GOT3 (cell line): ENCODE results near the gene CRMP1.

Experiments used
- DNase-seq: peaks from one replicate; lab custom pipeline; 2025; ENCODE audit warnings: mixed read lengths; lab: John Stamatoyannopoulos, UW

Gene CRMP1

GRCh38 chr4:5888222-5889001 is 4.5 kb downstream of the CRMP1 start:
- DNase-seq, result no peak

DNA sequence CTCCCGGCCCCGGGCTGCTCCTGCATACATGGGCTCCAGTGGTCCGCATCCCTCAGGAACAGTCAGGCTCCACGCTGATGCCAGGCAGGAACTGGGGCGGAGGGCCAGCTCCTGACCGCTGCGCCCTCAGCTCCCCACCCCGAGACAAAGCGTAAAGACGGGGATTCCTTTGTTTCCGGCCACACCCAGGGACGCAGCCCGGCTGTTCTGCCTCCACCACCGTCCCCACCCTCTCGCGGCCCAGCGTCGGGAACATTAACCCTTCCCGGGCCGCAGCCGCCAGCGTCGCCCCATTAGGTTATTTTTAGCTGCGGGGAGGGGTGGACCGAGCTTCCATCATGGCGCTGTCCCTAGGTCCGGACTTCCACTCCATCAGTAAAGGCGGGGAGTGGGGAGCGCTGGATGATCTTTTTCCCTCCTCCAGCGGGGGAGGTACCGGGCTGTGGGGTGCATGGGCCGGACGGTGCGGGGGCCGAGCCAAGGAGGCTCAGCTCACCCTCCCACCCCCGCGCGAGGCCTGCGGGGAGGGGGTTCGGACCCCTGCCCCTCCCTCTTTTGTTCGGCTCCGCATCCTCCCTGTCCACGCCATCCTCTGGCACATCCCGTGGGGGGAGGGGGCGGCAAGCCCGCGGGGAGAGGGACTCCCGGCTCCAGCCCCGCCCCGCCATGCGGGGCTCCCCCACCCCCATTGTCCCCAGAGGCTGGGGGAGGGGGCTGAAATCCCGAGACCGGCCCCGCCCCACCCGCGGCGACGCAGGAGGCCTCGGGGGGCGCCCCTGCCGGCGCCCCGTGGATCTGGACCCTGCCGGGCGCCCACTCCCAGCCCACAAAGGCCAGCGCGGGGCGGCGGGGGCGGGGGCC is 5.3 kb downstream of the CRMP1 start:
- no peak for DNase-seq

GRCh38 chr4:5887011-5887360 is 5.9 kb downstream of the CRMP1 start:
- DNase-seq, result no peak

DNA sequence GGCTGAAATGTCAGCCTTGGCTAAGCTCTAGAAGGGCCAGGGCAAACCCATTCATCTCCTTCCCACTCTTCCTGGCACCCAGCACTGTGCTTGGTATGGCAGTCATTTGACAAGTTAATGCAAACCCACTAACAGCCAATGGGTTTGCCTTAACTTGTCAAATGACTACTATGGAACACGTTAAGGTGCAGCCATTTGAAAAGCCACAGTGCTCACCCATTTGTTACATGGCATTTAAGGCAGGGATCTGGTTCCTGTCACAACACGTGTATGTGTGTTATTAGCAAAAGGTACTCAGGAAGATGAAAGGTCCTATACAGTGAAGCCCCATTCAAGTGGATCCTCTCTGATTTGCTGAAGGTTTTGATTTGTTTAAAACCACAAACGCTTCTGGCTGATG is 7.2 kb downstream of the CRMP1 start:
- no peak for DNase-seq

GRCh38 chr4:5884796-5885195 is 8.1 kb downstream of the CRMP1 start:
- DNase-seq, result no peak

GRCh38 chr4:5883916-5884315 is 9.0 kb downstream of the CRMP1 start:
- no peak for DNase-seq

DNA sequence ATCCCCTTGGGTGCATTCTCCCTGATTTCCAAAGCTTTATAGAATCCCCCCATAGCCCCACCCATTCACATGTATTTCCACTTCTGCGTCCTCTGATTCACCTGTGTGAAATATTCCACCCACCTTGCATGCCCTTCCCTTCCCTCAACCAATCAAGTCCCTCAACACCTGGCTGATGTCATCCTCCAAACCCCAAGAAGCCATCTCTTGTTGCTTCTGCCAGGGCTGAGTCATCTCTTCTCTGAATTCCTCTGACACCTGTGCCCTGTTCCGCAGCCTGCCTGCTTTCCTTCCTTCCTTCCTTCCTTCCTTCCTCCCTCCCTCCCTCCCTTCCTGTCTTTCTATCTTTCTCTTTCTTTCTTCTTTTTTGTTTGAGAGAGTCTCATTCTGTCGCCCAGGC is 9.9 kb downstream of the CRMP1 start:
- no peak for DNase-seq

DNA sequence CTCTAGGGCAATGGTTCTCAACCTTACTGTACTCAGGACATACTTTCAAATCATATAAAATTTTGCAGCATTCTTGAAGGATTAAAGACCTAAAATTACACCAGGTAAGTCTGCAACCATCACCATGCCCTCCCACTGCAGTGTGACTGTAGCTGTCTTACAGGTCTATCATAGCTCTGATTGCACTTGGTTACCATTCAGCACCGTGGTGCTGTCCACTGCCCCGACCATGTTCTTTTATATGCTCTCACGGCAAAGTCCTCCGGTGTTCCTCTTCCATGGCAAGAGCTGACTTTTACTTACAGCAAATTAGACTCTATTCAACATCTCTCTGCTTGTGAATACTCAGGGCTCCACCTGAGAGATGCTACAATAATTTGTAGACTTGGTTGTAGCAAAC is 11.5 kb downstream of the CRMP1 start:
- DNase-seq, result no peak

GRCh38 chr4:5878359-5878758 is 14.5 kb downstream of the CRMP1 start:
- no peak for DNase-seq

GRCh38 chr4:5877392-5877791 is 15.5 kb downstream of the CRMP1 start:
- DNase-seq, result no peak

DNA sequence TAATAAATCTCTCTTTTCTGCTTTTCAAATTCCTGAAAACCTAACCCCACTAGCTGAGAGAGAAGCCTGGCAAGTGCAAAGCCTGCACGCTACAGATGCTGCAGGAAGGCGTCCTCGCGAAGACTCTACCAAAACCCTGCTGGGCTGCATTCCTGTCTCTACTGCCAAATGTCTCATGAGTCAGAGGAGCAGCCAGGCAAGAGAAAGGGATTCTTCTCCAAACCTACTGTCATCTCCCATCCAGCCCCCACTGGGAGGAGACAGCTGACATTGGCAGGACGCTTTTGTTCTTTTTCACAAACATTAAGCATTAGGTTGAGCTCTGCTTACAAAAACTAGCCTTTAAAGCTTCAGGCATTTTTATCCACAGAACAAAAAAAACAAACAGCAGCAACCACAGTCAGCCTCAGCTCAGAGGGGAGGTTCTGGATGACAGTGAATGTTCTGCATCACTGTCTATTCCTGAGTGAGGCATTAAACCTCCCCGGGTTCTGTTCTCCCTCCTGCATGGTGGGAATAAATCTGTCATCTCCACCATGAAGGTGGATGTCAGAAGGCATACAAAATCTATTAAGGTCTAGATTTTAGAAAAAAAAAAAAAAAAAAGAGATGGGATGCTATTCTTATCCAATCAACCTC is 18.0 kb downstream of the CRMP1 start:
- DNase-seq, result no peak

DNA sequence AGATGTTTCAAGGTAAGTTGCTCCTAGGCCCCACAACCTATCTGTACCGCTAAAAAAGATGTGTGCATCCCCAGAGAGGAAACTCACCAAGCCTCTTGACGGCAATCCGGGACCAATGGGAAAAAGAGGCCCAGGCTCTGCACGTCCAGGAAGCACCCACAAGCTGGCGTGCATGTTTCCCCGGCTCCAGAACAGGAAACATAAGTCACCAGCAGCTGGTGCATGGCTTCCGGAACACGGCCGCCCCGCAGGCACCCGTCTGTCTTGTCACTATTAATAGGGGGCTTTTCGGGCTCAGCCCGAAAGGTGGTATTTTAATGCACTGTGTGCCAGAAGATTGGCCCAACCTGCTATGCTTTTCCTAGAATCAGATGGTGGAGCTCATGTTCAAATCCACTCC is 22.2 kb downstream of the CRMP1 start:
- no peak for DNase-seq

GRCh38 chr4:5869966-5870619 is 22.8 kb downstream of the CRMP1 start:
- DNase-seq, result no peak

- DNase-seq, result no peak
Observed at GRCh38 chr4:5867866-5868265, 25.0 kb downstream of the CRMP1 start.

DNA sequence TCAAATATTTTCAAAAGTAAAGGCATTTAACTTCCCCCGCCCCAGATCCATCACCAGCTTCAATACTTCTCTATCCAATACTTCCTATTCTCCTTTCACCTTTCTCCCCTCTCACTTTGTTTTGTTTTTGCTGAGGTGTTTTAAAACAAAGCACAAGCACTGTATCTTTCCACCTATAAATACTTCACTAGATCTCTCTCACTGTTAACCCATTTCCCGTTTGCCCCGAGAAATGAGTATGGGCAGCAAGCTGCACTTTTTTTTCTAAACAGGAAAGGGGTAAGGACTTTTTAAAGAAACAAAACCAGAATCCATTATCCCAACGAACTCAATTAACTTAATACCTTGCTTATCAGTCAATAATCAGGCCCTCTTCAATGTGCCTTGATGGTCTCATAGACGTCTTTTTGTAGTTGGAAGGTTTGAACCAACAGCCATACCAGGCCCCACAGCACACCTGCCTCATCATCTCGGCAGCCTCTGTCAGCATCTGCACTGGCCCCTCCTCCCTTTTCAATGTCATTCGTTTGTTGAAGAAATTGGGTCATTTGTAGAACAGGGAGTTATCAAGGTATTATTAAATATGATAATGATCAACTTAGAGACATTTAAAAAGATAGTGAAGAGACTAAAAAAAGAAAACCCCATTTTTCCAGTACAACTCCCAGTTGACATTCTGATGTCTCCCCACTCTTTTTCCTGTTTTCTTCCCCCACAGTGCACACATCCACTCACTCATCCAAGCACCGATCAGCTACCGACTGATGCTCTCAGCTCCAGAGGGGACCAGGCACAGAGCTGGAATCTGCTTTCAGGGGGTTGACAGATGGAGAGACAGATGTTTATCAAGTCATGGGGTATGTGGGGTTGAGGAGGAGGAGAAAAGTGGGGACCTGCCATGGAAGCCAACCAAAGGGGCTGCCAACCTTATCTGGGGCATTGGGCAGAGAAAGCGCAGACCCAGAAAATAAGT is 25.8 kb downstream of the CRMP1 start:
- no peak for DNase-seq

- no peak for DNase-seq
Observed at GRCh38 chr4:5865896-5866599, 26.8 kb downstream of the CRMP1 start.

DNA sequence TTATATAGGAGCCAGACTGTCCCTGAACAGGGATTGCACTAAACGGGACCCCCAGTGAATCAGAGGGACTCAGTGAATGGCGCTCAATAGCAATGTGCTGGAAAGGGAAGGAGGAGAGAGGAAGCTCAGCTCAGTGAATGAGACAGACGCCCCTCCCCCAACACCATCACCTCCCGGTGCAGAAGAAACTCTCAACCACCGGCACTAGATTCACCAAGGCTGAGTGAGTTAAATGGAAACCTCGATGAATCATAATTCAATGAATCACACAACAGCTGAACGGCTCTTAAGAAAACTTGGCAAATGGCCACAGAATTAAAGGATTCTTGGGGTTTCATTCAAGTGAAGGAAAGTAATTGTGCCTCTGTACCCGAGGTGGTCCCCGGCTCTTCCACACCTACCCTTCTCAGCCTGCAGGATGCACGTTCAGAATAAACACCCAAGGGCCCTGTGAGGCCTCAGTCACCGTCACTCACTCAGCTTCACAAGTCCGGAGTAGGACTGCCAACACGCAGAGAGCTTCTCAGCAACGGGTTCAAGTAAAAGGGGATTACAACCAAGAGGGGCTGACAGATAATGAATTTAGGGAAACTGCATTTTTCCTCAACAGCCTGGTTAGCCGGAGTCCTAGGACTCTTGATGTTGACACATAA is 29.3 kb downstream of the CRMP1 start:
- DNase-seq, result no peak

DNA sequence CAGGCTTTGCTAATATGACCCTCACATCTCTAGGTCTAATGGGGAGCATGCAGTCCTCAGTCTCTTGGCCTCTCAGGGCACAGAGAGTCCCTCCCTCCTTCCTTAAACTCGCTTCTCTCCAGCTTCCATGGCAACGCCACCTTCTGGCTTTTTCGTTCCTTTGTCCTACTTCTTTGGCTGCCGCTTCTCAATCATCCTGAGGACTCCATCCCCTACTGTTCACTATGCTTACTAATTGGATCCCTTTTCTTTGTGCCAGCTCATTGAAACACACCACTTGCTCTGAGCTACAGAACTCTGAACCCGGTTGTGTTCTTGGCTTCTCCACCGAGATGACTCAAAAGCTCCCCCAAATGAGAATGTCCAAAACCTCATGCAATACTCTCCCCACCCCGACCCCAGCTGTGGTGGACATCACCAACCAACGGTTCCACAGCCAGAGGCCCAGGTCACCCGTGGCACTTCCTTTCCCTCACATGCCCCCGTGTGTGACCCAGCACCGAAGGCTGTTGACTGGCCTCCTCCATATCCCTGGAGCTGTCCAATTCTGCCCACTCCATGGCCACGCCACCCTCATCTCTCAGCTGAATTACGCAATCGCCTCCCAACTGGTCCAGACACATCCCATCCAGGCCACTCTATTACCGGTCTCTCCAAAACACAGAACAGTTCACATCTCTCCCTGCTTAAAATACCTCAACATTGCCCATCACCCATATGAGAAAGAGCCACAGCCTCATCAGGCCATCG is 34.7 kb downstream of the CRMP1 start:
- no peak for DNase-seq

- no peak for DNase-seq
Observed at GRCh38 chr4:5857199-5857598, 35.7 kb downstream of the CRMP1 start.
